Small intestine (tissue), 7 donors: ENCODE results near the gene GRK5. TPM values are rescaled to one million over a fixed set of nuclear protein-coding genes. Genes with fewer than 3 reads are reported as not detected.

Experiments
- DNase-seq, 2 donors: peaks; one replicate each; pipeline versions ENCODE4 v3.0.0 to v3.0.0-alpha.2; 2013
- FAIRE-seq: peaks from 2 replicates; lab custom pipeline; 2012; peaks lifted over from hg19 to GRCh38; lab: Jason Lieb, UNC
- H3K27ac ChIP-seq, 3 donors: one replicate each; pipeline ENCODE4 v1.5.1; 2013; ENCODE audit warnings: low read length in 2 of 3, mild to moderate bottlenecking in 2 of 3, control low read depth in 1 of 3, inconsistent platforms in 1 of 3, low read depth in 1 of 3, moderate library complexity in 1 of 3
- H3K27me3 ChIP-seq, 3 donors: one replicate each; pipeline ENCODE4 v1.6.1; 2013; ENCODE audit warnings: low read length in 3 of 3, inconsistent platforms in 1 of 3; ENCODE audit not compliant: control insufficient read depth in 3 of 3, insufficient read depth in 3 of 3
- H3K36me3 ChIP-seq, 3 donors: one replicate each; pipeline ENCODE4 v1.6.1; 2013; ENCODE audit warnings: low read length in 3 of 3, inconsistent platforms in 1 of 3, low read depth in 1 of 3, mild to moderate bottlenecking in 1 of 3, moderate library complexity in 1 of 3; ENCODE audit not compliant: control insufficient read depth in 3 of 3, insufficient read depth in 2 of 3
- H3K4me1 ChIP-seq, 3 donors: one replicate each; pipeline ENCODE4 v1.6.1; 2013; ENCODE audit warnings: low read length in 2 of 3, inconsistent platforms in 1 of 3, low read depth in 1 of 3, mild to moderate bottlenecking in 1 of 3, moderate library complexity in 1 of 3; ENCODE audit not compliant: control insufficient read depth in 3 of 3, insufficient read depth in 2 of 3
- H3K4me3 ChIP-seq, 3 donors: one replicate each; pipeline ENCODE4 v1.5.1; 2013; ENCODE audit warnings: low read length in 3 of 3, control low read depth in 1 of 3, inconsistent platforms in 1 of 3, low read depth in 1 of 3, mild to moderate bottlenecking in 1 of 3, moderate library complexity in 1 of 3
- H3K9me3 ChIP-seq, 2 donors: one replicate each; pipeline ENCODE4 v1.6.1; 2013; ENCODE audit warnings: low read depth in 1 of 2, low read length in 1 of 2; ENCODE audit not compliant: control insufficient read depth in 2 of 2, insufficient read depth in 1 of 2
- WGBS, 3 donors: extraction: QIAGEN DNeasy Blood & Tissue Kit; methylation state at CpG; one replicate each; pipeline ENCODE4 v1.1.7; 2013; 5-methylcytosine and 5-hydroxymethylcytosine counted together
- polyA plus RNA-seq, 4 donors: library from polyadenylated mRNA; stranded (reverse) in 3 of 4; unstranded in 1 of 4; fragments of 200-250 nt in 3 of 4; fragments of 120-200 nt in 1 of 4; gene quantifications; one replicate each; pipeline versions ENCODE4 v1.2.1 to v1.2.3, GENCODE V29; 2013
- donor health status: healthy with polysubstance abuse.
- donor health status: control.
- donor health status: control.
- donor health status: Bipolar disorder and iron deficiency.
- donor health status: healthy.

The GRK5 gene
- polyA plus RNA-seq, 4 donors: 21.6 to 50.5 (median 26.0) TPM

DNA sequence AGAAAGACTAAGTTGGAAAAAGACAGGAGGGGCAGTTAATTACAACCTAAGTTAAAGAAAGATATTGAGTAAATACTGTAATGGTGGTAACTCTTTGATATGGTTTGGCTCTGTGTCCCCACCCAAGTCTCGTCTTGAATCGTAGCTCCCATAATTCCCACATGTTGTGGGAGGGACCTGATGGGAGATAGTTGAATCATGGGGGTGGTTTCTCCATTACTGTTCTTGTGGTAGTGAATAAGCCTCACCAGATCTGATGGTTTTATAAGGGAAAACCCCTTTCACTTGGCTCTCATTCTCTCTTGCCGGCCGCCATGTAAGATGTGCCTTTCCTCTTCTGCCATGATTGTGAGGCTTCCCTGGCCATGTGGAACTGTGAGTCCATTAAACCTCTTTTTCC, 143.8 kb downstream of the GRK5 start:
- Histone ChIP-seq H3K27me3 (no peaks in the 10 kb centered on the region), H3K27ac (no peak overlapping the region), H3K4me3 (no peak overlapping the region), H3K9me3 (peaks cover 0 to 8% of the 10 kb centered on the region in 2 donors), H3K4me1 (peaks cover 0 to 2% (median 0%) of the 10 kb centered on the region in 3 donors), H3K36me3 (peaks cover 2 to 40% (median 2%) of the 10 kb centered on the region in 3 donors)
- 88 to 92% (median 90%) methylated on average over 4 of the region's 4 CpGs for WGBS, 3 donors
- FAIRE-seq (no peak), DNase-seq (no peak)

GRCh38 chr10:119352042-119352441, 144.7 kb downstream of the GRK5 start:
- Histone ChIP-seq H3K36me3 (peaks cover 2 to 34% (median 2%) of the 10 kb centered on the region in 3 donors), H3K4me1 (peaks cover 0 to 2% (median 0%) of the 10 kb centered on the region in 3 donors), H3K9me3 (peaks cover 0 to 12% of the 10 kb centered on the region in 2 donors), H3K27me3 (no peaks in the 10 kb centered on the region), H3K4me3 (no peak overlapping the region), H3K27ac (no peak overlapping the region)
- 75 to 98% (median 93%) methylated on average over 2 of the region's 2 CpGs for WGBS, 3 donors
- FAIRE-seq (no peak), DNase-seq (no peak)

- no peak for FAIRE-seq
- H3K27me3 ChIP-seq: no peaks in the 10 kb centered on the region
- H3K4me1 ChIP-seq: peaks cover 0 to 4% (median 2%) of the 10 kb centered on the region in 3 donors
- WGBS, 3 donors: 88 to 100% (median 96%) methylated on average over 6 of the region's 6 CpGs
- no peak for DNase-seq
- peaks cover 2 to 30% (median 2%) of the 10 kb centered on the region in 3 donors for H3K36me3 ChIP-seq
- no peak overlapping the region for H3K27ac ChIP-seq
- H3K9me3 ChIP-seq: peaks cover 0 to 12% of the 10 kb centered on the region in 2 donors
- no peak overlapping the region for H3K4me3 ChIP-seq
Measured at GRCh38 chr10:119352807-119353206, 145.4 kb downstream of the GRK5 start.

DNA sequence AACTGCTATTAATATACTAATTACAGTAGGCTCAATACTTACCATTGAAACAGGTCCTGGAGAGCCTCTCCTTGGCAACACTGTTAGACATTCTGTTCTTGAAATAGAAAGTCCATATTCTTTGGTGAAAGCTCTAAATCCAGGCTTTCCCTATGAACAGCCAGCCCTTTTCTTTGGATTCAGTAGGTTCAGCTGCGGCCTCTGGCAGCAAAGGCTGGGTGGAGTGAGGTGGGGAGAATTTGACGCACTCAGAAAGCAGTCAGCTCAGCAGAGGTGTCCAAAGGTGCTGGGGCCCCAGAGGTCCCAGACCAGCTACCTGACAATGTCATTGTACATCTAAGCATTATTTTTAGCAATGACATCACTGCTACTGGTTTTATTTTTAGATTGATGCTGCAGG, 146.1 kb downstream of the GRK5 start:
- FAIRE-seq: no peak
- H3K27ac ChIP-seq: no peak overlapping the region
- DNase-seq: no peak

DNA sequence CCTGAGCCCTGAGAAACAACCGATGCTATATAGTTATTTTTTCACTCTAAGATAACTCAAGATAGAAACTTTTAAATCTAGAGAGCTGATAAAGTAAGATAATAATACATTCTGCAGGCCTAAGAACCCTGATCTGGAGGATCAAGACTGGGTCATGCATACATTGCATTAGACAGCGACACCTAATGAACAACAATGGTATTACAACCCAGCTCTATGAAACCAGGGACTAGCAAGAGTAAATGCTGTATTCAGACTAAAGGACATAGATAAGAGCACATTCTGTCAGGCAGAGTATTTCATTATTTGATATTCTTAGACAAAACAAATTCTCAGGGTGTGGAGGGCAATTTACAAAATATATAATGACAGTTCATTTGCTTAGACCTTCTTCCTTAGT, 148.6 kb downstream of the GRK5 start:
- DNase-seq (no peak), FAIRE-seq (no peak)
- H3K36me3 ChIP-seq: peaks cover 0 to 27% (median 0%) of the 10 kb centered on the region in 3 donors
- H3K4me3 ChIP-seq: no peak overlapping the region
- WGBS, 3 donors: 86 to 99% (median 98%) methylated on average over 2 of the region's 2 CpGs
- peaks cover 0 to 8% of the 10 kb centered on the region in 2 donors for H3K9me3 ChIP-seq
- no peak overlapping the region for H3K27ac ChIP-seq
- no peaks in the 10 kb centered on the region for H3K27me3 ChIP-seq
- H3K4me1 ChIP-seq: peaks cover 0 to 4% (median 0%) of the 10 kb centered on the region in 3 donors

More for the DNA sequence above, 146.1 kb downstream of the GRK5 start:
- peaks cover 2 to 33% (median 2%) of the 10 kb centered on the region in 3 donors for H3K36me3 ChIP-seq
- H3K4me1 ChIP-seq: peaks cover 0 to 4% (median 2%) of the 10 kb centered on the region in 3 donors
- no peaks in the 10 kb centered on the region for H3K27me3 ChIP-seq
- H3K4me3 ChIP-seq: no peak overlapping the region
- 93 to 98% (median 96%) methylated on average over 2 of the region's 2 CpGs for WGBS, 3 donors
- H3K9me3 ChIP-seq: peaks cover 0 to 12% of the 10 kb centered on the region in 2 donors

DNA sequence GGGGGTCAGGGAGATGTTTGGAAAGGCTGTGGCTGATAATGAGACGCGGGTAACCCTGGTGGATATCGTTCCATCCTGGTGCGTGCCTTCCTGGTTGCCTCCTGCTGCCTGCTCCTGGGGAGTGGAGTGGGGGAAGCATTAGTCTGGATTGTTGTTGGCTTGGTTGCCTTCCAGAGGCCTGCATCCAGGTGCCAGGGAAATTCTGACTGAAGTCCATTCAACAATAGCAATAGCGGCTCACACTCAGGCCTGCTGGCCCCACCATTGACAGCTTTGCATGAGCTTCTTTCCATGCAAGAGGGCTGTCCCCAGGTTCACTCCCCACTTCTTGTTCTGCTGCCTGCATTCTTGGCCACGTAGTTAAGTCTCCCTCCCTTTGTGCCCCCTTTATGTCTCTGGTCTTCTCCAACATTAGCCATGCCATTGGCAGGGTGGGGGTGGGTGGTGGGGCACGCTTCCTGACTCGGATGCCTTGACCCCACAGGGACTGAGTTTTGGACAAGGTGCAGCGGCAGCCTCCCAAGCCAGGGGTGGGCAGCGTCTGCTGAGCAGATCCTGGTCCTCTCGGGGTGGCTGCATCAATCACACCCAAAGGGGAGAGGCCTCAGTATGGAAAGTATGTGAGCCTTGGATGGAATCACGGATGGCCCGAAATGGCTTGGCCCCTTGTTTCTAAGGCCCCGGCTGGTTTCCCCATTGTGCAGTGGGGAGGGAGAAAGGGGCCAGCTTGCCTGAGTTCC, 150.2 kb downstream of the GRK5 start:
- no peak for FAIRE-seq
- no peak overlapping the region for H3K27ac ChIP-seq
- DNase-seq: peak in 1 of 2 donors; percentile 32
- no peak overlapping the region for H3K4me3 ChIP-seq
- H3K36me3 ChIP-seq: peaks cover 0 to 24% (median 0%) of the 10 kb centered on the region in 3 donors
- no peaks in the 10 kb centered on the region for H3K27me3 ChIP-seq
- peaks cover 0 to 4% of the 10 kb centered on the region in 2 donors for H3K9me3 ChIP-seq
- 64 to 71% (median 69%) methylated on average over 14 of the region's 14 CpGs for WGBS, 3 donors
- H3K4me1 ChIP-seq: peaks cover 4 to 18% (median 9%) of the 10 kb centered on the region in 3 donors

DNA sequence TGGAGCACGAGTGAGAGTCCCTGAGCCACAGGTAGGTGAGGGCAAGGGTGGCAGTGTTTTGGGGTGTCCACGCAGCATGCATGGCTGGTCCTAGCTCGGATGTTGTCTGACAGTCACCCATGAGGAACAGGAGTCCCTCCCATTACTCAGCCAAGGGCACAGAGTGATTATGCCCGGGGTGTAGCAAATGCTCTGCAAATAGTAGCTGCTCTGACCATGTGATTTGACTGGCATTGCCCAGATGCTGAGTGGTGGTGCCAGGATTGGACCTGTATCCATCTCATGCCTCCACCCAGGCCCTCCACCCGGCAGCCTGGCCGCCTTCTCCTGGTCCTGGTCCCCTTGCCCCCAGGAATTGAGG, 150.8 kb downstream of the GRK5 start:
- peaks cover 0 to 21% (median 0%) of the 10 kb centered on the region in 3 donors for H3K36me3 ChIP-seq
- FAIRE-seq: no peak
- WGBS, 3 donors: 67 to 83% (median 73%) methylated on average over 6 of the region's 6 CpGs
- no peaks in the 10 kb centered on the region for H3K27me3 ChIP-seq
- H3K4me1 ChIP-seq: peaks cover 6 to 20% (median 10%) of the 10 kb centered on the region in 3 donors
- no peak overlapping the region for H3K4me3 ChIP-seq
- DNase-seq: no peak
- H3K27ac ChIP-seq: no peak overlapping the region
- H3K9me3 ChIP-seq: peaks cover 0 to 4% of the 10 kb centered on the region in 2 donors

GRCh38 chr10:119358567-119358966, 151.2 kb downstream of the GRK5 start:
- Histone ChIP-seq H3K4me1 (peaks cover 6 to 24% (median 14%) of the 10 kb centered on the region in 3 donors), H3K4me3 (no peak overlapping the region), H3K36me3 (peaks cover 0 to 21% (median 0%) of the 10 kb centered on the region in 3 donors), H3K27ac (no peak overlapping the region), H3K27me3 (no peaks in the 10 kb centered on the region), H3K9me3 (peaks cover 0 to 4% of the 10 kb centered on the region in 2 donors)
- WGBS, 3 donors: 94 to 95% (median 95%) methylated on average over 2 of the region's 2 CpGs
- FAIRE-seq (no peak), DNase-seq (no peak)
